GM23248 (cell line): ENCODE data around the gene NEK2. TPM values are rescaled to one million over a fixed set of nuclear protein-coding genes. Genes with fewer than 3 reads are reported as not detected.

Source experiments
- DNase-seq: peaks from one replicate; pipeline ENCODE4 v3.0.0-alpha.2; 2015
- H2AFZ ChIP-seq: fragments of 200-600 bp; sonication (generic); 2 replicates; pipeline ENCODE4 v1.6.1; 2016; ENCODE audit warnings: antibody characterized with exemption
- H3F3A ChIP-seq: fragments of 200-600 bp; sonication (generic); 2 replicates; pipeline ENCODE4 v1.6.1; 2016; ENCODE audit warnings: mild to moderate bottlenecking, antibody characterized with exemption, mixed run types; ENCODE audit not compliant: insufficient read depth
- H3K27ac ChIP-seq: fragments of 200-600 bp; sonication (generic); 2 replicates; pipeline ENCODE4 v1.5.1; 2016; ENCODE audit warnings: mild to moderate bottlenecking
- H3K27me3 ChIP-seq: fragments of 200-600 bp; sonication (generic); replicated peaks from 2 replicates; pipeline ENCODE4 v1.6.1; 2016; ENCODE audit warnings: mild to moderate bottlenecking; ENCODE audit not compliant: insufficient read depth
- H3K36me3 ChIP-seq: fragments of 200-600 bp; sonication (generic); 2 replicates; pipeline ENCODE4 v1.6.1; 2016; ENCODE audit warnings: low read depth, mild to moderate bottlenecking
- H3K4me1 ChIP-seq: fragments of 200-600 bp; sonication (generic); 2 replicates; pipeline ENCODE4 v1.6.1; 2016; ENCODE audit warnings: mild to moderate bottlenecking; ENCODE audit not compliant: insufficient read depth
- H3K4me2 ChIP-seq: fragments of 200-600 bp; sonication (generic); one replicate; pipeline ENCODE4 v1.6.1; 2016; ENCODE audit warnings: mild to moderate bottlenecking; ENCODE audit not compliant: unreplicated experiment
- H3K4me3 ChIP-seq: fragments of 200-600 bp; sonication (generic); 2 replicates; pipeline ENCODE4 v1.5.1; 2016; ENCODE audit warnings: mild to moderate bottlenecking
- H3K79me2 ChIP-seq: fragments of 200-600 bp; sonication (generic); 2 replicates; pipeline ENCODE4 v1.6.1; 2016; ENCODE audit warnings: mild to moderate bottlenecking; ENCODE audit not compliant: insufficient read depth
- H3K9ac ChIP-seq: fragments of 200-600 bp; sonication (generic); 2 replicates; pipeline ENCODE4 v1.6.1; 2016; ENCODE audit warnings: mild to moderate bottlenecking
- H3K9me2 ChIP-seq: fragments of 200-600 bp; sonication (generic); 2 replicates; pipeline ENCODE4 v1.6.1; 2016; ENCODE audit warnings: mixed run types, mild to moderate bottlenecking, moderate library complexity; ENCODE audit not compliant: insufficient read depth
- H3K9me3 ChIP-seq: fragments of 200-600 bp; sonication (generic); one replicate; pipeline ENCODE4 v1.6.1; 2017; ENCODE audit warnings: low read depth
- H4K20me1 ChIP-seq: fragments of 200-600 bp; sonication (generic); 2 replicates; pipeline ENCODE4 v1.6.0; 2016; ENCODE audit not compliant: insufficient read depth
- EZH2 ChIP-seq: fragments of 200-600 bp; sonication (generic); IDR thresholded peaks from 2 replicates; pipeline ENCODE4 v1.6.1; 2018; ENCODE audit warnings: antibody characterized with exemption, mild to moderate bottlenecking; ENCODE audit not compliant: insufficient read depth, poor library complexity, severe bottlenecking
- EZH2phosphoT487 ChIP-seq: fragments of 200-600 bp; sonication (generic); IDR thresholded peaks from 2 replicates; pipeline ENCODE4 v1.6.1; 2018; ENCODE audit warnings: antibody characterized with exemption, moderate library complexity, mild to moderate bottlenecking, low read depth; ENCODE audit not compliant: insufficient read depth
- WGBS, 2 experiments: methylation state at CpG; one replicate each; pipeline ENCODE4 v1.1.6; 2015 to 2017; ENCODE audit warnings: low lambda C conversion rate in 2 of 2, low coverage in 1 of 2; ENCODE audit errors: missing lambda C conversion rate in 2 of 2; 5-methylcytosine and 5-hydroxymethylcytosine counted together
- in situ Hi-C: fragments of 300-500 bp; cut with MboI; formaldehyde crosslinking; loops from 2 replicates; pipeline ENCODE4 v1.15.0; 2020
- polyA plus RNA-seq: library from polyadenylated mRNA; unstranded; fragments of >200 nt; fragmentation: Nextera tagmentation; extraction: Ambion mirVana; gene quantifications from 2 replicates; pipeline ENCODE4 v1.2.1, GENCODE V29; 2016
- total RNA-seq: library from RNA; depleted of rRNA; stranded (reverse); fragments of >200 nt; shearing (Covaris generic); gene quantifications from 2 replicates; pipeline ENCODE4 v1.2.3, GENCODE V29; 2014

The NEK2 gene
- total and polyA plus RNA-seq, 2 experiments from 2014 or later = 10.6 to 11.3 TPM

GRCh38 chr1:211640301-211640630 is 35.2 kb downstream of the NEK2 start:
- no peaks in the 10 kb centered on the region for H3K36me3 ChIP-seq
- peak overlapping the region; percentile 17; the same call in 1 of the 2 replicates for H2AFZ ChIP-seq
- in situ Hi-C loops = no loop called here
- peak overlapping the region; percentile 35; the same call in 1 of the 2 replicates for H3K4me3 ChIP-seq
- H3K27me3 ChIP-seq = no peaks in the 10 kb centered on the region
- H3K27ac ChIP-seq = peak overlapping the region; percentile 79
- 85 to 92% methylated on average over 1 of the region's 1 CpG for WGBS, 2 experiments
- TF ChIP-seq EZH2phosphoT487 = no peak
- no peak for TF ChIP-seq EZH2
- no peaks in the 10 kb centered on the region for H3K9me3 ChIP-seq
- H3K4me1 ChIP-seq = peaks cover 30% of the 10 kb centered on the region
- H3K79me2 ChIP-seq = no peaks in the 10 kb centered on the region
- peak overlapping the region; percentile 49 for H3K9ac ChIP-seq
- peaks cover 23% of the 10 kb centered on the region for H3F3A ChIP-seq
- no peak for DNase-seq
- peak overlapping the region; percentile 76 for H3K4me2 ChIP-seq
- H3K9me2 ChIP-seq = no peaks in the 10 kb centered on the region
- no peaks in the 10 kb centered on the region for H4K20me1 ChIP-seq

GRCh38 chr1:211639475-211640300 is 35.7 kb downstream of the NEK2 start:
- WGBS, 2 experiments = 11 to 12% methylated on average over 13 of the region's 13 CpGs
- H3K4me3 ChIP-seq = peak overlapping the region; percentile 35
- in situ Hi-C loops = no loop called here
- H3K9me3 ChIP-seq = no peaks in the 10 kb centered on the region
- no peaks in the 10 kb centered on the region for H3K79me2 ChIP-seq
- peak overlapping the region; percentile 79 for H3K27ac ChIP-seq
- H4K20me1 ChIP-seq = no peaks in the 10 kb centered on the region
- H3K27me3 ChIP-seq = no peaks in the 10 kb centered on the region
- H2AFZ ChIP-seq = peak overlapping the region; percentile 17; the same call in 1 of the 2 replicates
- H3K9me2 ChIP-seq = no peaks in the 10 kb centered on the region
- peak overlapping the region; percentile 76 for H3K4me2 ChIP-seq
- peak overlapping the region; percentile 49 for H3K9ac ChIP-seq
- TF ChIP-seq EZH2 = no peak
- peak; percentile 58; the same call in 1 of the 2 replicates for TF ChIP-seq EZH2phosphoT487
- peaks cover 30% of the 10 kb centered on the region for H3K4me1 ChIP-seq
- H3K36me3 ChIP-seq = no peaks in the 10 kb centered on the region
- DNase-seq = peak; percentile 96
- peaks cover 23% of the 10 kb centered on the region for H3F3A ChIP-seq

GRCh38 chr1:211638689-211639101 is 36.7 kb downstream of the NEK2 start:
- Histone ChIP-seq H3F3A (peaks cover 23% of the 10 kb centered on the region), H4K20me1 (no peaks in the 10 kb centered on the region), H2AFZ (no peak overlapping the region), H3K27ac (peak overlapping the region; percentile 79; the same call in 1 of the 2 replicates), H3K4me2 (no peak overlapping the region), H3K9me3 (no peaks in the 10 kb centered on the region), H3K4me1 (peaks cover 30% of the 10 kb centered on the region), H3K79me2 (no peaks in the 10 kb centered on the region), H3K36me3 (no peaks in the 10 kb centered on the region), H3K9me2 (no peaks in the 10 kb centered on the region), H3K9ac (no peak overlapping the region), H3K27me3 (no peaks in the 10 kb centered on the region), H3K4me3 (no peak overlapping the region)
- TF ChIP-seq EZH2 = no peak
- no peak for TF ChIP-seq EZH2phosphoT487
- DNase-seq = peak; percentile 30
- in situ Hi-C loops = no loop called here
- WGBS, 2 experiments = 93% methylated on average over 5 of the region's 5 CpGs

- Histone ChIP-seq H3K27me3 (no peaks in the 10 kb centered on the region), H3K36me3 (no peaks in the 10 kb centered on the region), H3K79me2 (no peaks in the 10 kb centered on the region), H3K9me2 (no peaks in the 10 kb centered on the region), H2AFZ (no peak overlapping the region), H3K9ac (no peak overlapping the region), H3K4me1 (peaks cover 33% of the 10 kb centered on the region), H3K27ac (no peak overlapping the region), H3K9me3 (no peaks in the 10 kb centered on the region), H3K4me3 (no peak overlapping the region), H3K4me2 (no peak overlapping the region), H4K20me1 (no peaks in the 10 kb centered on the region), H3F3A (peaks cover 23% of the 10 kb centered on the region)
- in situ Hi-C loops = no loop called here
- no peak for DNase-seq
- TF ChIP-seq EZH2 (no peak), EZH2phosphoT487 (no peak)
- 97 to 100% methylated on average over 5 of the region's 5 CpGs for WGBS, 2 experiments
Measured at GRCh38 chr1:211638246-211638645, 37.2 kb downstream of the NEK2 start.
